GM20431 (cell line): Measurements from ENCODE around the gene PRICKLE4.

Experiments
- in situ Hi-C: fragments of 300-500 bp; cut with MseI, MboI; formaldehyde crosslinking; loops from one replicate; pipeline ENCODE4 v1.15.0; 2020; ENCODE audit warnings: low sequenced_read_pairs; ENCODE audit not compliant: unreplicated experiment

PRICKLE4 gene

DNA sequence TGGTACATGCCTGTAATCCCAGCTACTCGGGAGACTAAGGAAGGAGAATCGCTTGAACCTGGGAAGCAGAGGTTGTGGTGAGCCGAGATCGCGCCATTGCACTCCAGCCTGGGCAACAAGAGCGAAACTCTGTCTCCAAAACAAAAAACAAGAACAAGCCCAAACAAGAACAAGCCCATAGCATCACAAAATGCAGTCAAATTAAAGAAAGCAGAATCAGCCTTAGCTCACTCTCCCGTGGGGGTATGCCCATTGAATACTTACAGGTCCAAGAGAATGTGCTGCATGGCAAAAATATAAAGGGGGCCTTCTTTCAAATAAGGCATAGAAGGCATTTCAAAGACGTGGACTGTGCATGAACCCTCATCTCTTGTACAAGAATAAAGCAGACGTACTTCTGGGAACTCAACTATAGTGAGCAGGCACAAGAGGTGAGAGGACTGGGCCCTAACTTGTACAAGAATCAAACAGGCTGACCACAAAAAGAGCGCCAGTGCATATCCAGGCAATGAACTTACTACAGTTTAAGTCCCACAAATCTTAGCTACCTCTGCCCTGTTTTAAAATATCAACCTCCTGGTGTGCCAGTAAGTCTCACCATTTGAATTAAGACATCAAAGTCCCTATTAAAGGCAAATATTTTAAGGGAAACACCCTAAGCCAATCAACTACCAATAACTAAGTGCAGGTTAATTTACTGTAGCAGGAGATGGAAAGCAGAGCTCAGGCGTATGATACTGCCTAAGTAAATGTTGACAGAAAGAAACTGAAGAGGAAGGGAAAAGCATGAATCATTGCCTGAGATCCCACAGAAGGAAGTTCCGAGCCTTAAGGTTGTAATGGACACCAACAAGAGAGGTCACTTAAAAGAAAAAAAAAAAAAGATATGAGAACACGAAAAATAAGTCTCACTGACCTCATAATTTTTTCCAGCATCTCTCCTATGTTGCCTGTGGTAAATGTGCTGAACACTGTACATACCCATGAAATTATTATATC lies 44.3 kb downstream of the PRICKLE4 start:
- in situ Hi-C loops = no loop called here

DNA sequence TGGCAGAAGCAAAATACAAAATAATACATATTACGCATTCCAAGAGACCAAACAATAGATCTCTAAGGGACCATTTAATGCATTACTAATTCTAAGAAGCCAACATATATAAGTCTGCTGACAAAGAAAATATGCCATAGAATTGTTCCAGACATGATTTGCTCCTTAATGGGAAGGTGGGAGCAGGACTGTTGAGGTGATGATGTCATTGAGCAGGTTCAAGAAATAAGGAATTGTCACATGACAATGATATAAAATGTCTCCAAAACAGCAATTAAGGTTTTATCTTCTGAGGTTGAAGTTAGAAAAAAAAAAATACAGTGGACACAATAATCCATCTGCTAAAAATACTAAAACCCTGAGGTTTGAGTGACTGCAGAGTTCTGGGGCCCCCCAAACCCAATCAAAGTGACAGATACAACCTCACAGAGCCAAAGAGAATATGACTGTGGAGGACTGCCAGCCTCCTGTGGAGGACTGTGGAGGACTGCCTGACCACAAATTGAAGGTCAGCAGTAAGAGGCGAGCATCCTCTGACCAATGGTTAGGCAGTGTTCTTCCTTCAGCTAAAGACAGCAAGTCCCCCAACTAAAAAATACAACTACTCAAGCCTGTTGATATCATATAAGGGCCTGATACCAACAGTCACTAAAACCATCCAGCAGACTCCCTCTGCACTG lies 45.9 kb downstream of the PRICKLE4 start:
- in situ Hi-C loops = no loop called here

GRCh38 chr6:41832263-41832662 lies 51.7 kb downstream of the PRICKLE4 start:
- in situ Hi-C loops = no loop called here

DNA sequence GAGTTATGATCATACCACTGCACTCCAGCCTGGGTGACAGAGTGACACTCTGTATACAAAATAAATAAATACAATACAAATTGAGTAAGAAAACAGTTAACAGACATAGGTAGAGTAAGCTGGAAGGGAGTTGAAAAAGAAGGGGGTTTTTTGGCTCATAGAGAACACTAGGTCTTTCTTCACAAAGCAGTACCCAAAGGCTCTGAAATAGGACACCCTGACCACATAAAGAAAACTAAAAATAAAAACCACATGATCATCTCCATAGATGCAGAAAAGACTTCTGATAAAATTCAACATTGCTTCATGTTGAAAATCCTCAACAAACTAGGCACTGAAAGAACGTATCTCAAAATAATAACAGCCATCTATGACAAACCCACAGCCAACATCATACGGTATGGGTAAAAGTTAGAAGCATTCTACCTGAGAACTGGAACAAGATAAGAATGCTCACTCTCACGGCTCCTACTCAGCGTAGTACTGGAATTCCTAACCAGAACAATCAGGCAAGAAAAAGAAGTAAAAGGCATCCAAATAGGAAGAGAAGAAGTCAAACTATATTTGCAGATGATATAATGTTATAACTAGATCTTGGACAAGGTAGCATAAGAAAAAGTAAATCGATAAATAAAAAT lies 55.6 kb downstream of the PRICKLE4 start:
- in situ Hi-C loops = no loop called here

GRCh38 chr6:41836660-41837052 lies 56.1 kb downstream of the PRICKLE4 start:
- in situ Hi-C loops = no loop called here
